Endodermal cell (in vitro differentiated cells): Measurements from ENCODE around the gene ZNF341. TPM values are rescaled to one million over a fixed set of nuclear protein-coding genes. Genes with fewer than 3 reads are reported as not detected.
"Not testable (repeated sequence)": the region's sequence is repeated elsewhere in the genome, so short reads cannot be mapped to it uniquely, and the experiment has no call there.

ENCODE experiments used
- DNase-seq: peaks from one replicate; pipeline ENCODE4 v3.0.0-alpha.2; 2017
- H3K27ac ChIP-seq: 2 replicates; pipeline ENCODE4 v1.5.1; 2013; ENCODE audit warnings: mild to moderate bottlenecking, low read depth, low read length, moderate library complexity
- H3K27me3 ChIP-seq: 2 replicates; pipeline ENCODE4 v1.6.1; 2013; ENCODE audit warnings: mild to moderate bottlenecking, low read length, moderate library complexity; ENCODE audit not compliant: insufficient read depth, control insufficient read depth, poor library complexity, severe bottlenecking
- H3K36me3 ChIP-seq: 2 replicates; pipeline ENCODE4 v1.7.0; 2013; ENCODE audit warnings: mild to moderate bottlenecking, low read length, moderate library complexity; ENCODE audit not compliant: control insufficient read depth, insufficient read depth
- H3K4me1 ChIP-seq: one replicate; pipeline ENCODE4 v1.7.0; 2013; ENCODE audit warnings: low read length; ENCODE audit not compliant: control insufficient read depth, insufficient read depth
- H3K4me3 ChIP-seq: 2 replicates; pipeline ENCODE4 v1.5.1; 2013; ENCODE audit warnings: mild to moderate bottlenecking, low read length, moderate library complexity
- H3K9ac ChIP-seq: 2 replicates; pipeline ENCODE4 v1.6.1; 2013; ENCODE audit warnings: mild to moderate bottlenecking, low read length, moderate library complexity; ENCODE audit not compliant: poor library complexity, severe bottlenecking; ENCODE audit errors: extremely low read depth
- H3K9me3 ChIP-seq: 2 replicates; pipeline ENCODE4 v1.6.1; 2013; ENCODE audit warnings: mild to moderate bottlenecking, low read length, moderate library complexity; ENCODE audit not compliant: control insufficient read depth
- H3K27ac Mint-ChIP-seq: 2 replicates; pipeline ENCODE4 v1.8.0; 2020; ENCODE audit warnings: mixed read lengths
- H3K27me3 Mint-ChIP-seq: 2 replicates; pipeline ENCODE4 v1.8.0; 2021; ENCODE audit warnings: mild to moderate bottlenecking, mixed read lengths; ENCODE audit not compliant: insufficient read depth
- H3K36me3 Mint-ChIP-seq: 2 replicates; pipeline ENCODE4 v1.8.0; 2020; ENCODE audit warnings: low read depth, mixed read lengths
- H3K4me1 Mint-ChIP-seq: 2 replicates; pipeline ENCODE4 v1.8.0; 2020; ENCODE audit warnings: mixed read lengths
- H3K4me3 Mint-ChIP-seq: 2 replicates; pipeline ENCODE4 v1.8.0; 2020; ENCODE audit warnings: mild to moderate bottlenecking, moderate library complexity, mixed read lengths
- H3K9me3 Mint-ChIP-seq: 2 replicates; pipeline ENCODE4 v1.8.0; 2020; ENCODE audit warnings: mild to moderate bottlenecking, mixed read lengths
- CTCF ChIP-seq: fragments of 200-600 bp; sonication (generic); conservative IDR thresholded peaks from 2 replicates; pipeline ENCODE4 v1.5.0; 2021; ENCODE audit warnings: antibody characterized with exemption, mild to moderate bottlenecking
- WGBS, 2 experiments: methylation state at CpG; one replicate each; pipeline versions ENCODE4 v1.1.5 to v1.1.7; 2013; ENCODE audit warnings: missing lambda C conversion rate in 2 of 2, mixed read lengths in 1 of 2; ENCODE audit not compliant: insufficient coverage in 1 of 2, insufficient read length in 1 of 2; 5-methylcytosine and 5-hydroxymethylcytosine counted together
- total RNA-seq, 2 donors: library from RNA; stranded (reverse); fragmentation: NEBNext Ultra II Directional in 1 of 2; extraction: Animal tissue kit (Norgen Biotek cat#: 25700) in 1 of 2; gene quantifications; 2 replicates in 1 of 2; 3 replicates in 1 of 2; pipeline ENCODE4 v1.2.1, GENCODE V29; 2021

The ZNF341 gene
- total RNA-seq, 2 donors from 2014 or later: 5.4 to 6.5 TPM

GRCh38 chr20:33791540-33791939 lies 59.7 kb downstream of the ZNF341 start:
- Histone ChIP-seq H3K9ac (no peak overlapping the region), H3K27me3 (no peaks in the 10 kb centered on the region), H3K9me3 (no peaks in the 10 kb centered on the region), H3K4me3 (no peak overlapping the region), H3K36me3 (no peaks in the 10 kb centered on the region), H3K4me1 (no peaks in the 10 kb centered on the region), H3K27ac (no peak overlapping the region)
- Mint-ChIP-seq H3K27ac (no peak overlapping the region), H3K4me1 (peaks cover 7% of the 10 kb centered on the region), H3K27me3 (no peaks in the 10 kb centered on the region), H3K9me3 (no peaks in the 10 kb centered on the region), H3K36me3 (peaks cover 4% of the 10 kb centered on the region), H3K4me3 (no peak overlapping the region)
- no peak for DNase-seq
- no peak for TF ChIP-seq CTCF
- WGBS, 2 experiments: 94 to 96% methylated on average over 4 to 9 of the region's 9 CpGs

- H3K4me1 ChIP-seq: no peaks in the 10 kb centered on the region
- H3K9ac ChIP-seq: no peak overlapping the region
- DNase-seq: peak; percentile 89
- peaks cover 4% of the 10 kb centered on the region for H3K36me3 Mint-ChIP-seq
- no peak overlapping the region for H3K27ac Mint-ChIP-seq
- H3K4me1 Mint-ChIP-seq: peaks cover 7% of the 10 kb centered on the region
- no peaks in the 10 kb centered on the region for H3K36me3 ChIP-seq
- WGBS, 2 experiments: 82 to 94% methylated on average over 10 to 13 of the region's 13 CpGs
- peak; percentile 99 for TF ChIP-seq CTCF
- no peak overlapping the region for H3K4me3 ChIP-seq
- no peak overlapping the region for H3K27ac ChIP-seq
- H3K27me3 ChIP-seq: no peaks in the 10 kb centered on the region
- no peak overlapping the region for H3K4me3 Mint-ChIP-seq
- H3K9me3 Mint-ChIP-seq: no peaks in the 10 kb centered on the region
- no peaks in the 10 kb centered on the region for H3K9me3 ChIP-seq
- no peaks in the 10 kb centered on the region for H3K27me3 Mint-ChIP-seq
Observed at GRCh38 chr20:33791959-33792597, 60.3 kb downstream of the ZNF341 start.

- not testable (repeated sequence) for H3K36me3 ChIP-seq, H3K27ac ChIP-seq, H3K4me3 Mint-ChIP-seq, H3K4me3 ChIP-seq, H3K4me1 ChIP-seq, H3K4me1 Mint-ChIP-seq, H3K36me3 Mint-ChIP-seq, H3K9me3 Mint-ChIP-seq, DNase-seq, H3K9me3 ChIP-seq, H3K27me3 ChIP-seq, H3K27ac Mint-ChIP-seq, H3K9ac ChIP-seq, H3K27me3 Mint-ChIP-seq
- 86 to 100% methylated on average over 1 to 3 of the region's 3 CpGs for WGBS, 2 experiments
Observed at GRCh38 chr20:33792598-33792989, 60.8 kb downstream of the ZNF341 start.
